GM23248 (cell line): Measurements from ENCODE around the gene ANAPC7. TPM values are rescaled to one million over a fixed set of nuclear protein-coding genes. Genes with fewer than 3 reads are reported as not detected.

ENCODE experiments used
- DNase-seq: peaks from one replicate; pipeline ENCODE4 v3.0.0-alpha.2; 2015
- H2AFZ ChIP-seq: fragments of 200-600 bp; sonication (generic); 2 replicates; pipeline ENCODE4 v1.6.1; 2016; ENCODE audit warnings: antibody characterized with exemption
- H3F3A ChIP-seq: fragments of 200-600 bp; sonication (generic); 2 replicates; pipeline ENCODE4 v1.6.1; 2016; ENCODE audit warnings: mild to moderate bottlenecking, antibody characterized with exemption, mixed run types; ENCODE audit not compliant: insufficient read depth
- H3K27ac ChIP-seq: fragments of 200-600 bp; sonication (generic); 2 replicates; pipeline ENCODE4 v1.5.1; 2016; ENCODE audit warnings: mild to moderate bottlenecking
- H3K27me3 ChIP-seq: fragments of 200-600 bp; sonication (generic); replicated peaks from 2 replicates; pipeline ENCODE4 v1.6.1; 2016; ENCODE audit warnings: mild to moderate bottlenecking; ENCODE audit not compliant: insufficient read depth
- H3K36me3 ChIP-seq: fragments of 200-600 bp; sonication (generic); 2 replicates; pipeline ENCODE4 v1.6.1; 2016; ENCODE audit warnings: low read depth, mild to moderate bottlenecking
- H3K4me1 ChIP-seq: fragments of 200-600 bp; sonication (generic); 2 replicates; pipeline ENCODE4 v1.6.1; 2016; ENCODE audit warnings: mild to moderate bottlenecking; ENCODE audit not compliant: insufficient read depth
- H3K4me2 ChIP-seq: fragments of 200-600 bp; sonication (generic); one replicate; pipeline ENCODE4 v1.6.1; 2016; ENCODE audit warnings: mild to moderate bottlenecking; ENCODE audit not compliant: unreplicated experiment
- H3K4me3 ChIP-seq: fragments of 200-600 bp; sonication (generic); 2 replicates; pipeline ENCODE4 v1.5.1; 2016; ENCODE audit warnings: mild to moderate bottlenecking
- H3K79me2 ChIP-seq: fragments of 200-600 bp; sonication (generic); 2 replicates; pipeline ENCODE4 v1.6.1; 2016; ENCODE audit warnings: mild to moderate bottlenecking; ENCODE audit not compliant: insufficient read depth
- H3K9ac ChIP-seq: fragments of 200-600 bp; sonication (generic); 2 replicates; pipeline ENCODE4 v1.6.1; 2016; ENCODE audit warnings: mild to moderate bottlenecking
- H3K9me2 ChIP-seq: fragments of 200-600 bp; sonication (generic); 2 replicates; pipeline ENCODE4 v1.6.1; 2016; ENCODE audit warnings: mixed run types, mild to moderate bottlenecking, moderate library complexity; ENCODE audit not compliant: insufficient read depth
- H3K9me3 ChIP-seq: fragments of 200-600 bp; sonication (generic); one replicate; pipeline ENCODE4 v1.6.1; 2017; ENCODE audit warnings: low read depth
- H4K20me1 ChIP-seq: fragments of 200-600 bp; sonication (generic); 2 replicates; pipeline ENCODE4 v1.6.0; 2016; ENCODE audit not compliant: insufficient read depth
- EZH2 ChIP-seq: fragments of 200-600 bp; sonication (generic); IDR thresholded peaks from 2 replicates; pipeline ENCODE4 v1.6.1; 2018; ENCODE audit warnings: antibody characterized with exemption, mild to moderate bottlenecking; ENCODE audit not compliant: insufficient read depth, poor library complexity, severe bottlenecking
- EZH2phosphoT487 ChIP-seq: fragments of 200-600 bp; sonication (generic); IDR thresholded peaks from 2 replicates; pipeline ENCODE4 v1.6.1; 2018; ENCODE audit warnings: antibody characterized with exemption, moderate library complexity, mild to moderate bottlenecking, low read depth; ENCODE audit not compliant: insufficient read depth
- WGBS, 2 experiments: methylation state at CpG; one replicate each; pipeline ENCODE4 v1.1.6; 2015 to 2017; ENCODE audit warnings: low lambda C conversion rate in 2 of 2, low coverage in 1 of 2; ENCODE audit errors: missing lambda C conversion rate in 2 of 2; 5-methylcytosine and 5-hydroxymethylcytosine counted together
- in situ Hi-C: fragments of 300-500 bp; cut with MboI; formaldehyde crosslinking; loops from 2 replicates; pipeline ENCODE4 v1.15.0; 2020
- polyA plus RNA-seq: library from polyadenylated mRNA; unstranded; fragments of >200 nt; fragmentation: Nextera tagmentation; extraction: Ambion mirVana; gene quantifications from 2 replicates; pipeline ENCODE4 v1.2.1, GENCODE V29; 2016
- total RNA-seq: library from RNA; depleted of rRNA; stranded (reverse); fragments of >200 nt; shearing (Covaris generic); gene quantifications from 2 replicates; pipeline ENCODE4 v1.2.3, GENCODE V29; 2014

The ANAPC7 gene
- total and polyA plus RNA-seq, 2 experiments from 2014 or later = 35.5 to 46.5 TPM

DNA sequence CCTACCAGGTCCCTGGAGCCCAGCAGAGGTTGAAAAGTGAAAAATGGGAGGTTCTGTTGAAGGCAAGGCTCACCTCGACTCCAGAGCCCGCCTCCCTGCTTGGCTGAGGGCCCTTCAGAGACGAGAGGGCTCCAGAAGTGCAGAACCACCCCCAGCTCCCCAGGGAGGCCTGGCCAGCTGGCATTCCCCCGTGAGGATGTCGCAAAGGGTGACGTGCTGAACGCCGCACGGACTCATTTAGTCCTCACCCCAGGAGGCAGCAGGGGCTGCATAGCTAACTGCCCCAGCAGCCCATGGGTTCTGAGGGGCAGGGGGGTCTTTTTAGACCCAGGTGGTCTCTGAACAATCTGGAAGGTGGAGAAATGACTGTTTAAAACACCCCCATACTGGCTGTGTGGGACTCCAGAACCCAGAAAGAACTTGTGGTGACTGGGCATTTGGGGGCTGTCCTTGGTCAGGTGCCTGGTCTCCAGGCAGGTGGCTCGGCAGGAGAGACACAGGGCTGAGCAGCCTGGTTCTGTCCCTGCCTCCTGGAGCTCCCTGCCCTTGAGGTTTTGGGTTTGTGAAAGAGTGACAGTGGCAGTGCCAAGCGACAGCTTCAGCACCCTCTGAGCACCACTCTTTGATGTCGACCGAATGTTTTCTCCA is 32.0 kb downstream of the ANAPC7 start:
- no peak for DNase-seq
- Histone ChIP-seq H2AFZ (no peak overlapping the region), H3K27me3 (no peaks in the 10 kb centered on the region), H3K9me2 (no peaks in the 10 kb centered on the region), H3K36me3 (peaks cover 21% of the 10 kb centered on the region), H3K27ac (no peak overlapping the region), H4K20me1 (no peaks in the 10 kb centered on the region), H3F3A (peaks cover 18% of the 10 kb centered on the region), H3K4me3 (no peak overlapping the region), H3K9me3 (no peaks in the 10 kb centered on the region), H3K4me1 (no peaks in the 10 kb centered on the region), H3K9ac (no peak overlapping the region), H3K79me2 (no peaks in the 10 kb centered on the region), H3K4me2 (no peak overlapping the region)
- TF ChIP-seq EZH2 (no peak), EZH2phosphoT487 (no peak)
- in situ Hi-C loops = no loop called here
- 71 to 73% methylated on average over 13 of the region's 13 CpGs for WGBS, 2 experiments

DNA sequence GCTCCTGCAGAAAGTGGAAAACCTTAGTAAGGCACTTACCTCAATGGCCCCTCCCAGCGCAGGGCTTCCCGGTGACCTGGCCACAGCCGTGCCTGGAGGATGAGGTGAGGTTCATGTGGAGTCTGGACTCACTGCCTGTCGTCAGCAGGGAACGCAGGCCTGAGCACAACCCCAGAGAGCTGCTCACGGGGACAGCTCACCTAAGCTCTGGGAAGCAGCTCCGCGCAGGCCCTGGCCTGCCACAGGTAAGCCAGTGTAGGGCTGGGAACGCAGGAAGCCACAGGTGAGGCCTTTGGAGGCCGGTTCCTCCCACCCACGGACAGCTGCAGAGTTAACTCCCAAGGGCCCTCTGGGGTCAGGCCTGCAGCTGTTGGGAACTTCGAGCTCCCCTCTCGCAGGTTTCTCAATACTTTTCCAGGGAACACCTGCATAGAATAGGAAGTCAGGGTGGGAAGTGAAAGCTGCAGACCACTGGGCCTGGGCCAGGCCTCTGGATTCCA is 32.7 kb downstream of the ANAPC7 start:
- 81 to 86% methylated on average over 13 of the region's 13 CpGs for WGBS, 2 experiments
- TF ChIP-seq EZH2phosphoT487 = no peak
- no peak for TF ChIP-seq EZH2
- in situ Hi-C loops = no loop called here

DNA sequence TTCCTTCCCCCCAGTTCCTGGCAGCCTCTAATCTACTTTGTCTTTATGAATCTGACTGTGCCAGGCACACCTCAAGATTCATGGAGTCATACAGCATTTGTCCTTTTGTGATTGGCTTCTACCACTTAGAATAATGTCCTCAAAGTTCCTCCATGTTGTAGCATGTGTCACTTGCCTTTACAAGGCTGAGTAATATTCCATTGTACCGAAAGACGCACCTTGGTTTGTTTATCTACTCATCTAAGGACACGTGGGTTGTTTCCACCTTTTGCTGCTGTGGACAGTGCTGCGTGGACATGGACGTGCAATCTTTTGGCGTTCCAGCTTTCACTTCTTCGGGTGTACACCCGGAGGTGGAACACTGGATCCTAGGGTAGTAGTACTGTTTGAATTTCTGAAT is 33.5 kb downstream of the ANAPC7 start:
- Histone ChIP-seq H3K27me3 (no peaks in the 10 kb centered on the region), H3K4me1 (no peaks in the 10 kb centered on the region), H3K9me2 (no peaks in the 10 kb centered on the region), H3K9ac (no peak overlapping the region), H2AFZ (no peak overlapping the region), H4K20me1 (no peaks in the 10 kb centered on the region), H3K27ac (no peak overlapping the region), H3K4me2 (no peak overlapping the region), H3K9me3 (no peaks in the 10 kb centered on the region), H3K79me2 (no peaks in the 10 kb centered on the region), H3F3A (peaks cover 17% of the 10 kb centered on the region), H3K4me3 (no peak overlapping the region), H3K36me3 (peaks cover 9% of the 10 kb centered on the region)
- in situ Hi-C loops = no loop called here
- no peak for DNase-seq
- WGBS, 2 experiments = 89% methylated on average over 8 of the region's 8 CpGs
- TF ChIP-seq EZH2phosphoT487 = no peak

More for the DNA sequence above, 32.7 kb downstream of the ANAPC7 start:
- H3K27me3 ChIP-seq = no peaks in the 10 kb centered on the region
- H3K79me2 ChIP-seq = no peaks in the 10 kb centered on the region
- no peaks in the 10 kb centered on the region for H4K20me1 ChIP-seq
- H2AFZ ChIP-seq = no peak overlapping the region
- H3K9me3 ChIP-seq = no peaks in the 10 kb centered on the region
- no peak overlapping the region for H3K27ac ChIP-seq
- H3F3A ChIP-seq = peaks cover 18% of the 10 kb centered on the region
- DNase-seq = no peak
- H3K4me2 ChIP-seq = no peak overlapping the region
- no peaks in the 10 kb centered on the region for H3K4me1 ChIP-seq
- no peaks in the 10 kb centered on the region for H3K9me2 ChIP-seq
- H3K36me3 ChIP-seq = peaks cover 16% of the 10 kb centered on the region
- no peak overlapping the region for H3K9ac ChIP-seq
- H3K4me3 ChIP-seq = no peak overlapping the region

DNA sequence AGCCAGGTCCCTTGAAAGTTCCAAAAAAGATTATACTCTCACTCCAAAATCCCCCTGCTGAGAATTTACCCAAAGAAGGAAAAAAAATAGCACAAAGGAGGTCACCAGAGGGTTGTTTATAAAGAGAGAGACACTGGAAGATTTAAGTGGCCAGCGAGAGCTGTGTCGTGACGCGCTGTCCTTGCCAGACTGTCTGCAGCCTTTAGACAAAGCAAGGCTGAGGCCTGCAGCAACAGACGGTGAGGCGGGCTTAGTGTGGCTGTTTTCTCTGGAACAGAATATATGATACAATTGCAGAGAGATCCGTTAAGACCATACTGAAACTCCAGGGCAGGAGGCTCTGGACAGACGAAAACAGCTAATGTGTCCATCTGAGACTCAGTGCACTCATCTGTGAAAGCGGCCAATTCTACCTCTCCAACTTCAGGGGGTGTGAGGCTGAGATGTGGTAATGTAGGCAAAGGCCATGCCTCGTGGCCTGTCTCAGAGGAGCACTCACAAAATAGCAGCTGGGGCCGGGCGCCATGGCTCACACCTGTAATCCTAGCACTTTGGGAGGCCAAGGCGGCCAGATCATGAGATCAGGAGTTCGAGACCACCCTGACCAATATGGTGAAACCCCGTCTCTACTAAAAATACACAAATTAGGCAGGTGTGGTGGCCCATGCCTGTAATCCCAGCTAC is 36.2 kb downstream of the ANAPC7 start:
- Histone ChIP-seq H3K36me3 (no peaks in the 10 kb centered on the region), H3K79me2 (no peaks in the 10 kb centered on the region), H3K4me1 (no peaks in the 10 kb centered on the region), H3K27ac (no peak overlapping the region), H3K9ac (no peak overlapping the region), H3K27me3 (no peaks in the 10 kb centered on the region), H4K20me1 (no peaks in the 10 kb centered on the region), H2AFZ (no peak overlapping the region), H3K9me3 (no peaks in the 10 kb centered on the region), H3K4me2 (no peak overlapping the region), H3K4me3 (no peak overlapping the region), H3F3A (peaks cover 8% of the 10 kb centered on the region; the same call in 1 of the 2 replicates), H3K9me2 (no peaks in the 10 kb centered on the region)
- in situ Hi-C loops = no loop called here
- 91 to 93% methylated on average over 15 of the region's 15 CpGs for WGBS, 2 experiments
- DNase-seq = no peak
- TF ChIP-seq EZH2 = no peak
